ENCODE results near the gene GLYATL3. TPM values are rescaled to one million over a fixed set of nuclear protein-coding genes. Genes with fewer than 3 reads are reported as not detected.

Gene GLYATL3
- total RNA-seq, 1 donor = not detected

DNA sequence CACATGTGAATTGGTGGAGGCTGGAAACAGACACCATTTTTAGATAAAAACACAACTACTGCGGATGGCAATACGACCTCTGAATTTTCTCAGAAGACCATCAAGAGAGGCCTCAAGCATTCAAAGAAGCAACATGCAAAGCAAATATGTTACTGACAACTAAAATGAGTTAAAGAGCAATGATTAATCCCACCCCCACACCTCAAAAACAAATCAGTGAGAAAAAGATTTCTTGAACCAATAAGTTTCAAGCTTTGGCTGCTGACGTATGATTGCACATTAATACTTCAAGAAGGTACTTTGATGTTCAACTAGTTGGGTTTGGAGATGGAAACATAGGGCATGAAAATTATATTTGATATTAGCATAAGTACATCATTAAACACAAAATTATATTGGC is 37.7 kb upstream of the GLYATL3 start:
- Histone ChIP-seq H3K27ac (ENCODE audit: low read depth, low read length) (peak overlapping the region; percentile 91), H3K36me3 (ENCODE audit: insufficient read depth, low read length) (peaks cover 4% of the 10 kb centered on the region)

DNA sequence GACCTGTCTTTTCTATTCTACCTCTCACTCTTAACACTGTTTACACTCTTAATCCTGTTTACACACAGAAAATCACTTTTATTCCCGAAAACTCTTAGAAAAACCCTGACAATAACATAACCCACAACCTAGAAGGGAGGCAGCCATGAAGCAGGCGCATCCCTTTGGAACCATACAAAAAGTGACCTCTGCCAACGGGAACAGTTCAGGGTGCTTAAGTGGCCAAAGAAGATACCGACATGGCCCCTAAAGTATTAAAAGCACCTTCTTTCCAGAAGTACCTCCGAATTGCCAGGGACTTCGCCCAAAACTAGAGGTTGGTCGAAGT is 37.2 kb upstream of the GLYATL3 start:
- Histone ChIP-seq H3K4me1 (ENCODE audit: insufficient read depth, low read length) (peaks cover 14% of the 10 kb centered on the region), H4K20me1 (ENCODE audit: insufficient read depth, low read length) (no peaks in the 10 kb centered on the region), H3K4me3 (ENCODE audit: insufficient read depth, low read length) (peak overlapping the region; percentile 87), H3K79me2 (ENCODE audit: insufficient read depth, low read length) (peaks cover 69% of the 10 kb centered on the region), H3K27ac (ENCODE audit: low read depth, low read length) (peak overlapping the region; percentile 91), H3K9me3 (ENCODE audit: low read depth, low read length) (no peaks in the 10 kb centered on the region), H3K4me2 (ENCODE audit: insufficient read depth, low read length) (peak overlapping the region; percentile 98), H2AFZ (ENCODE audit: low read length) (peak overlapping the region; percentile 100), H3K27me3 (ENCODE audit: insufficient read depth, low read length) (no peaks in the 10 kb centered on the region), H3K36me3 (ENCODE audit: insufficient read depth, low read length) (peaks cover 4% of the 10 kb centered on the region)
- no peak for TF ChIP-seq CTCF (IDR thresholded peaks at IDR 0.05; ENCODE audit: extremely low read depth, low read depth, low read length)
- no peak for DNase-seq (ENCODE audit: insufficient read length, low spot score, missing footprints)

More for the DNA sequence above, 37.7 kb upstream of the GLYATL3 start:
- Histone ChIP-seq H3K9me3 (ENCODE audit: low read depth, low read length) (no peaks in the 10 kb centered on the region), H2AFZ (ENCODE audit: low read length) (peak overlapping the region; percentile 100), H3K4me1 (ENCODE audit: insufficient read depth, low read length) (peaks cover 14% of the 10 kb centered on the region), H3K4me2 (ENCODE audit: insufficient read depth, low read length) (peak overlapping the region; percentile 98), H3K27me3 (ENCODE audit: insufficient read depth, low read length) (no peaks in the 10 kb centered on the region), H3K79me2 (ENCODE audit: insufficient read depth, low read length) (peaks cover 67% of the 10 kb centered on the region), H3K4me3 (ENCODE audit: insufficient read depth, low read length) (peak overlapping the region; percentile 87), H4K20me1 (ENCODE audit: insufficient read depth, low read length) (no peaks in the 10 kb centered on the region)
- no peak for TF ChIP-seq CTCF (IDR thresholded peaks at IDR 0.05; ENCODE audit: extremely low read depth, low read depth, low read length)
- no peak for DNase-seq (ENCODE audit: insufficient read length, low spot score, missing footprints)

GRCh38 chr6:49462927-49463611 is 36.7 kb upstream of the GLYATL3 start, which contains the start of the genes CENPQ and MMUT:
Gene CENPQ (plus strand): TSS chr6:49463370. CDS start chr6:49470177, 6,807 bp downstream.
Gene MMUT (minus strand): TSS chr6:49463253. CDS start chr6:49459466, 3,787 bp downstream.
- Histone ChIP-seq H2AFZ (ENCODE audit: low read length) (peak within 1 kb of the TSS; percentile 100), H3K27ac (ENCODE audit: low read depth, low read length) (peak within 1 kb of the TSS; percentile 91), H3K9me3 (ENCODE audit: low read depth, low read length) (no peaks in the 10 kb centered on the region), H3K4me3 (ENCODE audit: insufficient read depth, low read length) (peak within 1 kb of the TSS; percentile 87), H3K4me1 (ENCODE audit: insufficient read depth, low read length) (peaks cover 14% of the 10 kb centered on the region), H3K36me3 (ENCODE audit: insufficient read depth, low read length) (peaks cover 4% of the 10 kb centered on the region), H3K4me2 (ENCODE audit: insufficient read depth, low read length) (peak within 1 kb of the TSS; percentile 98), H4K20me1 (ENCODE audit: insufficient read depth, low read length) (no peaks in the 10 kb centered on the region), H3K79me2 (ENCODE audit: insufficient read depth, low read length) (peaks cover 73% of the 10 kb centered on the region), H3K27me3 (ENCODE audit: insufficient read depth, low read length) (no peaks in the 10 kb centered on the region)
- TF ChIP-seq CTCF (IDR thresholded peaks at IDR 0.05; ENCODE audit: extremely low read depth, low read depth, low read length) = no peak
- DNase-seq (ENCODE audit: insufficient read length, low spot score, missing footprints) = peak; percentile 96

DNA sequence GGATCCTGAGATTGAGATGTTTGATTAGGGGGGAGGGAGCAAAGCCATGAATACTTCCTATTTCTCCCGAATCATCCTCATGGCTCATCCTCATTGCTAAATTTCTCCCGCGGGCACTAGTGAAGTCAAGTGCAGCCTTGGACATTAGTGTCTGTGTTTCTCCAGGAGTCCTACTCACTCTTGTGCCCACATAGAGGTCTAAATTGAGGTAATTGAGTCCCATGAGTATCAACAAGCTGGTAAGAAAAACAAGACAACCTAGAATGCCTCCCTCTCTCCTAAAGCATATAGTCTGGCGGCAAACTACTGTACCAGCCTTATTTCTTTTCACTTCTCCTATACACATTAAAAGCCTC is 36.1 kb upstream of the GLYATL3 start:
- no peak for DNase-seq (ENCODE audit: insufficient read length, low spot score, missing footprints)
- Histone ChIP-seq H2AFZ (ENCODE audit: low read length) (peak overlapping the region; percentile 100), H3K4me3 (ENCODE audit: insufficient read depth, low read length) (peak overlapping the region; percentile 87), H3K4me2 (ENCODE audit: insufficient read depth, low read length) (peak overlapping the region; percentile 98), H3K27ac (ENCODE audit: low read depth, low read length) (peak overlapping the region; percentile 91), H4K20me1 (ENCODE audit: insufficient read depth, low read length) (no peaks in the 10 kb centered on the region), H3K36me3 (ENCODE audit: insufficient read depth, low read length) (peaks cover 4% of the 10 kb centered on the region), H3K9me3 (ENCODE audit: low read depth, low read length) (no peaks in the 10 kb centered on the region), H3K4me1 (ENCODE audit: insufficient read depth, low read length) (peaks cover 14% of the 10 kb centered on the region), H3K79me2 (ENCODE audit: insufficient read depth, low read length) (peaks cover 76% of the 10 kb centered on the region), H3K27me3 (ENCODE audit: insufficient read depth, low read length) (no peaks in the 10 kb centered on the region)
- TF ChIP-seq CTCF (IDR thresholded peaks at IDR 0.05; ENCODE audit: extremely low read depth, low read depth, low read length) = no peak
